HG03520 (cell line): ENCODE measurements around the gene AUTS2.
"Not testable (repeated sequence)": the region's sequence is repeated elsewhere in the genome, so short reads cannot be mapped to it uniquely, and the experiment has no call there.

ENCODE experiments used
- ATAC-seq: cut with Tn5 transposase; IDR thresholded peaks from one replicate; pipeline ENCODE4 v1.9.1; 2021; ENCODE audit warnings: mild to moderate bottlenecking, moderate library complexity; ENCODE audit not compliant: unreplicated experiment

AUTS2 gene

GRCh38 chr7:70630440-70630817 lies 1032.2 kb downstream of the AUTS2 start:
- no peak for ATAC-seq

- no peak for ATAC-seq
These were observed 1032.7 kb downstream of the AUTS2 start for GRCh38 chr7:70630818-70631457.

GRCh38 chr7:70631718-70632117 lies 1033.4 kb downstream of the AUTS2 start:
- ATAC-seq: no peak

GRCh38 chr7:70632400-70632799 lies 1034.1 kb downstream of the AUTS2 start:
- no peak for ATAC-seq

GRCh38 chr7:70634071-70634470 lies 1035.8 kb downstream of the AUTS2 start:
- no peak for ATAC-seq

- ATAC-seq: no peak
These were observed 1036.4 kb downstream of the AUTS2 start for GRCh38 chr7:70634610-70635068.

GRCh38 chr7:70635633-70636032 lies 1037.4 kb downstream of the AUTS2 start:
- no peak for ATAC-seq

GRCh38 chr7:70636169-70636568 lies 1037.9 kb downstream of the AUTS2 start:
- ATAC-seq: no peak

- ATAC-seq: no peak
These were observed 1039.5 kb downstream of the AUTS2 start for GRCh38 chr7:70637726-70638125.

GRCh38 chr7:70638158-70639107 lies 1040.2 kb downstream of the AUTS2 start:
- ATAC-seq: no peak

GRCh38 chr7:70640266-70640833 lies 1042.1 kb downstream of the AUTS2 start:
- ATAC-seq: no peak

GRCh38 chr7:70641882-70642281 lies 1043.6 kb downstream of the AUTS2 start:
- no peak for ATAC-seq

- ATAC-seq: no peak
These were observed 1047.0 kb downstream of the AUTS2 start for GRCh38 chr7:70645279-70645678.

- ATAC-seq: no peak
These were observed 1047.6 kb downstream of the AUTS2 start for GRCh38 chr7:70645876-70646351.

GRCh38 chr7:70646536-70647248 lies 1048.4 kb downstream of the AUTS2 start:
- no peak for ATAC-seq

- ATAC-seq: peak; percentile 94
These were observed 1049.7 kb downstream of the AUTS2 start for GRCh38 chr7:70647801-70648498.

- ATAC-seq: not testable (repeated sequence)
These were observed 1050.2 kb downstream of the AUTS2 start for GRCh38 chr7:70648499-70648861.

- ATAC-seq: no peak
These were observed 1051.0 kb downstream of the AUTS2 start for GRCh38 chr7:70649323-70649722.

GRCh38 chr7:70654146-70654545 lies 1055.9 kb downstream of the AUTS2 start:
- no peak for ATAC-seq

GRCh38 chr7:70654979-70655378 lies 1056.7 kb downstream of the AUTS2 start:
- ATAC-seq: no peak
